Caco-2 (cell line): ENCODE data around the gene EVA1A. TPM values are rescaled to one million over a fixed set of nuclear protein-coding genes. Genes with fewer than 3 reads are reported as not detected.

Experiments
- BruUV-seq: library from RNA; stranded (reverse); fragments of 400-500 nt; replicated peaks from 2 replicates; lab custom pipeline; 2021; lab: Mats Ljungman, UMichigan
- CTCF ChIA-PET: fragments of 300-600 bp; sonication (Branson Sonifier 250); formaldehyde crosslinking; loops from one replicate; lab custom pipeline; 2022; ENCODE audit warnings: antibody characterized with exemption; lab: Charles Lee
- POLR2A ChIA-PET: fragments of 300-600 bp; sonication (Branson Sonifier 250); formaldehyde crosslinking; loops from one replicate; lab custom pipeline; 2022; ENCODE audit warnings: antibody characterized with exemption; lab: Charles Lee
- DNase-seq, 2 experiments: peaks; one replicate each; pipeline versions ENCODE4 v3.0.0 to v3.0.0-alpha.2; 2020 to 2022
- H3K27me3 ChIP-seq: replicated peaks from 2 replicates; pipeline ENCODE4 v1.6.0; 2011; ENCODE audit warnings: low read length; ENCODE audit not compliant: control insufficient read depth, insufficient read depth
- H3K36me3 ChIP-seq: 2 replicates; pipeline ENCODE4 v1.5.1; 2011; ENCODE audit warnings: low read length; ENCODE audit not compliant: control insufficient read depth, insufficient read depth
- H3K4me1 ChIP-seq: fragments of 250-450 bp; sonication (Bioruptor Pico); 2 replicates; pipeline ENCODE4 v1.5.1; 2020; ENCODE audit warnings: mild to moderate bottlenecking
- H3K4me3 ChIP-seq: 2 replicates; pipeline ENCODE4 v1.5.1; 2011; ENCODE audit warnings: low read depth, mild to moderate bottlenecking, control low read depth, low read length
- H3K9me3 ChIP-seq: fragments of 250-450 bp; sonication (Bioruptor Pico); 2 replicates; pipeline ENCODE4 v1.5.1; 2020; ENCODE audit warnings: mild to moderate bottlenecking, moderate library complexity
- H3K27ac Mint-ChIP-seq: one replicate; pipeline ENCODE4 v1.8.0; 2022; ENCODE audit warnings: mixed read lengths; ENCODE audit not compliant: unreplicated experiment
- H3K27me3 Mint-ChIP-seq: one replicate; pipeline ENCODE4 v1.8.0; 2022; ENCODE audit warnings: mixed read lengths; ENCODE audit not compliant: insufficient read depth, unreplicated experiment
- H3K36me3 Mint-ChIP-seq: one replicate; pipeline ENCODE4 v1.8.0; 2022; ENCODE audit warnings: mild to moderate bottlenecking, mixed read lengths; ENCODE audit not compliant: insufficient read depth, unreplicated experiment
- H3K4me1 Mint-ChIP-seq: one replicate; pipeline ENCODE4 v1.8.0; 2022; ENCODE audit warnings: low read depth, mixed read lengths; ENCODE audit not compliant: unreplicated experiment
- H3K4me3 Mint-ChIP-seq: one replicate; pipeline ENCODE4 v1.8.0; 2022; ENCODE audit warnings: mild to moderate bottlenecking, moderate library complexity, mixed read lengths; ENCODE audit not compliant: unreplicated experiment
- H3K9me3 Mint-ChIP-seq: one replicate; pipeline ENCODE4 v1.8.0; 2022; ENCODE audit warnings: mixed read lengths; ENCODE audit not compliant: unreplicated experiment
- intact Hi-C: fragments of 100-400 bp; cut with micrococcal nuclease; formaldehyde crosslinking; loops from one replicate; pipeline ENCODE4 v1.10.0; 2022; ENCODE audit not compliant: unreplicated experiment
- total RNA-seq: library from RNA; stranded (reverse); gene quantifications from 2 replicates; pipeline ENCODE4 v1.2.3, GENCODE V29; 2022
- TF ChIP-seq, protein P1 (sequence below), 2 experiments: fragments of 200-600 bp in 1 of 2; IDR thresholded peaks; 1 replicate in 1 of 2; 2 replicates in 1 of 2; pipeline versions ENCODE4 v1.5.1 to v1.8.0; 2011 to 2022; ENCODE audit warnings: antibody characterized with exemption in 1 of 2, control low read depth in 1 of 2, inconsistent platforms in 1 of 2, low read depth in 1 of 2, low read length in 1 of 2, mild to moderate bottlenecking in 1 of 2, moderate library complexity in 1 of 2; ENCODE audit not compliant: insufficient read depth in 1 of 2, severe bottlenecking in 1 of 2, unreplicated experiment in 1 of 2

The EVA1A gene
- total RNA-seq, 1 experiment from 2014 or later, result 0.25 TPM

DNA sequence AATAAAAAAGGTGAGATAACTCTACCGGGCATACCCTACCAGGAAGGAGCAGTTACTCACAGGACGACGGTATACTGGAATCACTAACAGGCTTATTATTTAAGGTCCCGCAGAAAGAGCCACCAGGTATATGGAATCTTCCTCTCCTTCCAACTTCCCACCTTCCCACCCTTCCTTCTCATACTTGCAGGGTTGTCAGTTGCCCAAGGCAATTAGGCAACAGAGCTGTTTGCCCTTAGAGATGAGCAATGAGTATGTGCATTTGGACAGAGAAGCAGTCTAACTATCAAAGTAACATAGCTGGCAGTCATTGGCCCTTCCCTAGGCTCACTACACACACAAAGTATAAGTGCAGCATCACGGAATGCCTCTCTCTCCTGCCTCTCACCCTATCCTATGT is 32.1 kb upstream of the EVA1A start:
- Histone ChIP-seq H3K4me3 (no peak overlapping the region), H3K4me1 (no peaks in the 10 kb centered on the region), H3K36me3 (no peaks in the 10 kb centered on the region), H3K27me3 (no peaks in the 10 kb centered on the region), H3K9me3 (no peaks in the 10 kb centered on the region)
- Mint-ChIP-seq H3K9me3 (no peaks in the 10 kb centered on the region), H3K27ac (no peak overlapping the region), H3K4me3 (no peak overlapping the region), H3K4me1 (peaks cover 11% of the 10 kb centered on the region), H3K27me3 (peaks cover 5% of the 10 kb centered on the region), H3K36me3 (no peaks in the 10 kb centered on the region)
- intact Hi-C loops, result no loop called here
- no peak for DNase-seq
- TF ChIP-seq, protein P1, sequence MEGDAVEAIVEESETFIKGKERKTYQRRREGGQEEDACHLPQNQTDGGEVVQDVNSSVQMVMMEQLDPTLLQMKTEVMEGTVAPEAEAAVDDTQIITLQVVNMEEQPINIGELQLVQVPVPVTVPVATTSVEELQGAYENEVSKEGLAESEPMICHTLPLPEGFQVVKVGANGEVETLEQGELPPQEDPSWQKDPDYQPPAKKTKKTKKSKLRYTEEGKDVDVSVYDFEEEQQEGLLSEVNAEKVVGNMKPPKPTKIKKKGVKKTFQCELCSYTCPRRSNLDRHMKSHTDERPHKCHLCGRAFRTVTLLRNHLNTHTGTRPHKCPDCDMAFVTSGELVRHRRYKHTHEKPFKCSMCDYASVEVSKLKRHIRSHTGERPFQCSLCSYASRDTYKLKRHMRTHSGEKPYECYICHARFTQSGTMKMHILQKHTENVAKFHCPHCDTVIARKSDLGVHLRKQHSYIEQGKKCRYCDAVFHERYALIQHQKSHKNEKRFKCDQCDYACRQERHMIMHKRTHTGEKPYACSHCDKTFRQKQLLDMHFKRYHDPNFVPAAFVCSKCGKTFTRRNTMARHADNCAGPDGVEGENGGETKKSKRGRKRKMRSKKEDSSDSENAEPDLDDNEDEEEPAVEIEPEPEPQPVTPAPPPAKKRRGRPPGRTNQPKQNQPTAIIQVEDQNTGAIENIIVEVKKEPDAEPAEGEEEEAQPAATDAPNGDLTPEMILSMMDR (IDR thresholded peaks at IDR 0.05; ENCODE audit: insufficient read depth in 1 of 2, low read depth in 1 of 2, low read length in 1 of 2, severe bottlenecking in 1 of 2, unreplicated experiment in 1 of 2), result no peak
- BruUV-seq, result no TSS peak
- ChIA-PET POLR2A (no interaction called here), CTCF (interaction anchor here (0.6 kb wide), 1 partner anchor 35 kb away, joined by 4 read pairs; no protein-coding TSS in a partner anchor)

DNA sequence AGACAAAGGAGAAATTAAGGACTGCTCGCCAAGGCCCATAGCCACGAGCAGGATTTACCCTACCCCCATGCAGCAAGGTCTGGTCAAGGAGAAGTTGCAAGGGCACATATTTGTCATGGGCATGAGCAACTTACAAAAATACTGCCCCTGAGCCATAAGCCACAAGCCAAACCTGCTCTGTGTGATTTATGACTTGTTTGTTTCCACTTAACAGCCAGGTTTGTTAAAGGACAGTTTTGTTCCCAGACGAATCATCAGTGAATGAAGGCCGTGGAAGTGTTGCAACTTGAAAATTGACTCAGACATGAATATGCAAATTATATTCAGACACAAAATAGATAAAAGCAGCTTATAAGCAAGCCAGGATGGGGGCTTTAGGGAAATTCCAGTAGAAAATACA is 31.3 kb upstream of the EVA1A start:
- no peak overlapping the region for H3K4me3 ChIP-seq
- no peak for DNase-seq
- no peaks in the 10 kb centered on the region for H3K9me3 ChIP-seq
- no peaks in the 10 kb centered on the region for H3K27me3 ChIP-seq
- Mint-ChIP-seq H3K4me1 (peaks cover 11% of the 10 kb centered on the region), H3K9me3 (no peaks in the 10 kb centered on the region), H3K36me3 (no peaks in the 10 kb centered on the region), H3K27ac (no peak overlapping the region), H3K27me3 (peaks cover 5% of the 10 kb centered on the region), H3K4me3 (no peak overlapping the region)
- intact Hi-C loops, result no loop called here
- no peaks in the 10 kb centered on the region for H3K4me1 ChIP-seq
- ChIA-PET POLR2A (no interaction called here), CTCF (no interaction called here)
- TF ChIP-seq, protein P1 (IDR thresholded peaks at IDR 0.05; ENCODE audit: insufficient read depth in 1 of 2, low read depth in 1 of 2, low read length in 1 of 2, severe bottlenecking in 1 of 2, unreplicated experiment in 1 of 2), result no peak
- no peaks in the 10 kb centered on the region for H3K36me3 ChIP-seq
- BruUV-seq, result no TSS peak

DNA sequence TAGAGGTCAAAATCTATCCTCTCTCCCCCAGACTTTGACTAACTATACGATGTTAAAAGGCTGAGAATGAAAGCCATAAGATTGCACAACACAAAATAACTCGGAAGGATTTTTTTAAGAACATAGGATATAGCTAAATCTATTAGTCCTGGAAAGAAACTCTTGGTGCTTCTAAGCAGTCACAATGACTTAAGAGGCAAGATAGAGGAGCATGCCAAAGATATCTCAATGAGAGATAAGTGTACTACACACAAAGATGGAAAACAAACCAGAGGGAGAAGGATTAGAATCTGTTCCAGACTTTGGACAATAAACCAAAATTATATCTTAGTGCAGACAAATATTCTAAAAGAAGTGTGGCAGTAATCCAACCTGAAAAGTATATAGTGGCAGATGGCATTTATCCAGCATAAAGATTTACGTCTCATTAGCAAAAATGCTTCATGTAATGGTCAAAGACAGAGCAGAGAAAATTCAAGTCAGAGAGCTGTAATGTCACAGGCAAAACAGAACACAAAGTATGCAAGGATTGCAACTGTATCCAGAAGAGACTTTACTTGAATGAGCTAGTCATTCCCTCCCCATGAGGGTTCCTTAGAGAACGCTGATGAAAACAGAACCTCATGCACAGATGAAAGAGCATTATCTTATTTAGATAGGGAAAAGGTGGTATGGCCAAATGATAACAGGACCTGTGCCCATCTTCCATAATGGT is 28.8 kb upstream of the EVA1A start:
- H3K4me1 ChIP-seq, result no peaks in the 10 kb centered on the region
- Mint-ChIP-seq H3K9me3 (no peaks in the 10 kb centered on the region), H3K4me3 (no peak overlapping the region), H3K4me1 (peaks cover 11% of the 10 kb centered on the region), H3K27me3 (peaks cover 10% of the 10 kb centered on the region), H3K27ac (no peak overlapping the region), H3K36me3 (no peaks in the 10 kb centered on the region)
- no TSS peak for BruUV-seq
- no peak for DNase-seq
- ChIA-PET CTCF (interaction anchor here (1.0 kb wide), 1 partner anchor 51 kb away, joined by 3 read pairs; no protein-coding TSS in a partner anchor), POLR2A (no interaction called here)
- no peak overlapping the region for H3K4me3 ChIP-seq
- no peaks in the 10 kb centered on the region for H3K27me3 ChIP-seq
- intact Hi-C loops, result no loop called here
- H3K9me3 ChIP-seq, result no peaks in the 10 kb centered on the region
- no peaks in the 10 kb centered on the region for H3K36me3 ChIP-seq
- TF ChIP-seq, protein P1 (IDR thresholded peaks at IDR 0.05; ENCODE audit: insufficient read depth in 1 of 2, low read depth in 1 of 2, low read length in 1 of 2, severe bottlenecking in 1 of 2, unreplicated experiment in 1 of 2), result no peak
